IMR-90 (cell line): ENCODE results near the gene CGB1. TPM values are rescaled to one million over a fixed set of nuclear protein-coding genes. Genes with fewer than 3 reads are reported as not detected.

Experiments
- ATAC-seq: fragments of 200-7000 bp; cut with Tn5 transposase; 2 replicates; pipeline ENCODE4 v1.9.1; 2020; ENCODE audit warnings: low read depth, mild to moderate bottlenecking, moderate library complexity
- BruUV-seq: library from RNA; stranded (reverse); fragments of 400-500 nt; replicated peaks from 2 replicates; lab custom pipeline; 2021; lab: Mats Ljungman, UMichigan
- CTCF ChIA-PET: fragments of 300-600 bp; formaldehyde crosslinking; extraction: SDS; loops from one replicate; lab custom pipeline; 2021; ENCODE audit warnings: antibody characterized with exemption; lab: Yijun Ruan, JAX
- POLR2A ChIA-PET: fragments of 300-600 bp; sonication (Branson Sonifier 250); formaldehyde crosslinking; loops from one replicate; lab custom pipeline; 2022; ENCODE audit warnings: antibody characterized with exemption; ENCODE audit not compliant: unreplicated experiment; lab: Charles Lee
- DNase-seq: peaks from one replicate; pipeline ENCODE4 v3.0.0; 2013
- H2AFZ ChIP-seq: replicated peaks from 2 replicates; pipeline ENCODE3; 2013; ENCODE audit warnings: low read length, mild to moderate bottlenecking; ENCODE audit not compliant: poor library complexity
- H2AK5ac ChIP-seq: 2 replicates; pipeline ENCODE4 v1.6.1; 2013; ENCODE audit warnings: low read depth, low read length, inconsistent platforms
- H2AK9ac ChIP-seq: replicated peaks from 2 replicates; pipeline ENCODE3; 2013; ENCODE audit warnings: mild to moderate bottlenecking, low read depth, low read length, moderate library complexity; ENCODE audit not compliant: poor library complexity
- H2BK120ac ChIP-seq: 2 replicates; pipeline ENCODE4 v1.6.1; 2013; ENCODE audit warnings: low read depth, low read length, inconsistent platforms
- H2BK15ac ChIP-seq: 3 replicates; pipeline ENCODE4 v1.6.1; 2013; ENCODE audit warnings: low read depth, low read length, inconsistent platforms
- H2BK20ac ChIP-seq: 2 replicates; pipeline ENCODE4 v1.6.1; 2013; ENCODE audit warnings: low read depth, mild to moderate bottlenecking, inconsistent platforms, low read length, moderate library complexity
- H2BK5ac ChIP-seq: 2 replicates; pipeline ENCODE4 v1.6.1; 2013; ENCODE audit warnings: mild to moderate bottlenecking, low read depth, low read length, inconsistent platforms; ENCODE audit not compliant: poor library complexity, severe bottlenecking
- H3K14ac ChIP-seq: replicated peaks from 2 replicates; pipeline ENCODE4 v1.6.1; 2013; ENCODE audit warnings: low read depth, low read length, inconsistent platforms
- H3K18ac ChIP-seq: 2 replicates; pipeline ENCODE4 v1.6.1; 2013; ENCODE audit warnings: low read depth, low read length, control low read depth
- H3K23ac ChIP-seq: 2 replicates; pipeline ENCODE4 v1.6.1; 2013; ENCODE audit warnings: low read depth, low read length, inconsistent platforms
- H3K27ac ChIP-seq: 2 replicates; pipeline ENCODE4 v1.5.1; 2013; ENCODE audit warnings: mild to moderate bottlenecking, control low read depth, low read length; ENCODE audit not compliant: insufficient read depth
- H3K27me3 ChIP-seq: 2 replicates; pipeline ENCODE4 v1.6.1; 2013; ENCODE audit warnings: low read length; ENCODE audit not compliant: control insufficient read depth, insufficient read depth
- H3K36me3 ChIP-seq: 2 replicates; pipeline ENCODE4 v1.6.1; 2013; ENCODE audit warnings: low read length, mixed read lengths; ENCODE audit not compliant: control insufficient read depth, insufficient read depth
- H3K4ac ChIP-seq: 2 replicates; pipeline ENCODE4 v1.6.1; 2013; ENCODE audit warnings: low read depth, low read length, inconsistent platforms
- H3K4me1 ChIP-seq: 2 replicates; pipeline ENCODE4 v1.6.1; 2013; ENCODE audit warnings: low read length, mixed read lengths; ENCODE audit not compliant: control insufficient read depth, insufficient read depth
- H3K4me2 ChIP-seq: 2 replicates; pipeline ENCODE4 v1.6.1; 2013; ENCODE audit warnings: low read depth, mild to moderate bottlenecking, control low read depth, low read length, moderate library complexity
- H3K4me3 ChIP-seq: 2 replicates; pipeline ENCODE4 v1.5.1; 2013; ENCODE audit warnings: low read depth, mild to moderate bottlenecking, control low read depth, low read length, moderate library complexity; ENCODE audit not compliant: insufficient read depth
- H3K56ac ChIP-seq: 2 replicates; pipeline ENCODE4 v1.6.1; 2013; ENCODE audit warnings: low read length, inconsistent platforms; ENCODE audit not compliant: insufficient read depth; ENCODE audit errors: extremely low read depth
- H3K79me1 ChIP-seq, 2 experiments: 2 replicates each; pipeline ENCODE4 v1.6.1; 2013; ENCODE audit warnings: low read length in 2 of 2, inconsistent platforms in 1 of 2, low read depth in 1 of 2
- H3K9ac ChIP-seq: 2 replicates; pipeline ENCODE4 v1.6.1; 2013; ENCODE audit warnings: low read depth, low read length, control low read depth
- H3K9me1 ChIP-seq: 2 replicates; pipeline ENCODE4 v1.6.1; 2013; ENCODE audit warnings: low read length, inconsistent platforms; ENCODE audit not compliant: insufficient read depth
- H3K9me3 ChIP-seq: 2 replicates; pipeline ENCODE4 v1.6.1; 2013; ENCODE audit warnings: low read length; ENCODE audit not compliant: control insufficient read depth, insufficient read depth
- H4K20me1 ChIP-seq: 2 replicates; pipeline ENCODE4 v1.6.1; 2013; ENCODE audit warnings: low read length, inconsistent platforms; ENCODE audit not compliant: insufficient read depth
- H4K5ac ChIP-seq: 2 replicates; pipeline ENCODE4 v1.6.1; 2013; ENCODE audit warnings: mild to moderate bottlenecking, low read depth, low read length, control low read depth
- H4K8ac ChIP-seq, 2 experiments: 2 replicates each; pipeline ENCODE4 v1.6.1; 2013; ENCODE audit warnings: low read depth in 2 of 2, low read length in 2 of 2, control low read depth in 1 of 2, inconsistent platforms in 1 of 2
- H4K91ac ChIP-seq: 2 replicates; pipeline ENCODE4 v1.6.1; 2013; ENCODE audit warnings: low read depth, low read length, inconsistent platforms; ENCODE audit not compliant: insufficient read depth
- BHLHE40 ChIP-seq: fragments of 150-350 bp; IDR thresholded peaks from 2 replicates; pipeline ENCODE4 v1.6.1; 2016; ENCODE audit warnings: mild to moderate bottlenecking, low read depth, low read length
- FOS ChIP-seq: fragments of 150-350 bp; IDR thresholded peaks from 2 replicates; pipeline ENCODE4 v1.6.1; 2016; ENCODE audit warnings: low read depth, low read length
- MAZ ChIP-seq: IDR thresholded peaks from 2 replicates; pipeline ENCODE4 v1.6.1; 2012; ENCODE audit warnings: low read depth, mild to moderate bottlenecking, low read length, improper control_type of control experiment, moderate library complexity, borderline replicate concordance
- WGBS, 2 experiments: methylation state at CpG; one replicate each; pipeline versions ENCODE4 v1.1.5 to v1.1.7; 2013; ENCODE audit warnings: missing lambda C conversion rate in 2 of 2; ENCODE audit not compliant: insufficient read length in 1 of 2; ENCODE audit errors: extremely low coverage in 2 of 2; 5-methylcytosine and 5-hydroxymethylcytosine counted together
- dilution Hi-C: fragments of 300-500 bp; cut with HindIII; formaldehyde crosslinking; loops from one replicate; pipeline ENCODE4 v1.14.3; 2018; ENCODE audit warnings: low sequenced_read_pairs; ENCODE audit not compliant: unreplicated experiment
- in situ Hi-C: fragments of 300-500 bp; cut with MboI; formaldehyde crosslinking; loops from 3 replicates; pipeline ENCODE4 v1.14.3; 2019; ENCODE audit warnings: low sequenced_read_pairs, inconsistent platforms, mixed read lengths
- intact Hi-C: fragments of 100-400 bp; cut with micrococcal nuclease; formaldehyde crosslinking; loops from 2 replicates; pipeline ENCODE4 v1.10.0; 2022
- polyA plus RNA-seq, 3 experiments: library from polyadenylated mRNA; depleted of rRNA; stranded (reverse); fragments of >200 nt; gene quantifications; 2 replicates each; pipeline ENCODE4 v1.2.3, GENCODE V29; 2012; ENCODE audit warnings: low replicate concordance in 1 of 3
- total RNA-seq: library from RNA; depleted of rRNA; stranded (reverse); fragments of >200 nt; gene quantifications from 2 replicates; pipeline ENCODE4 v1.2.3, GENCODE V29; 2012

Gene CGB1
- total and polyA plus RNA-seq, 2 of the 4 experiments (the other 2 are of a cell fraction): not detected

DNA sequence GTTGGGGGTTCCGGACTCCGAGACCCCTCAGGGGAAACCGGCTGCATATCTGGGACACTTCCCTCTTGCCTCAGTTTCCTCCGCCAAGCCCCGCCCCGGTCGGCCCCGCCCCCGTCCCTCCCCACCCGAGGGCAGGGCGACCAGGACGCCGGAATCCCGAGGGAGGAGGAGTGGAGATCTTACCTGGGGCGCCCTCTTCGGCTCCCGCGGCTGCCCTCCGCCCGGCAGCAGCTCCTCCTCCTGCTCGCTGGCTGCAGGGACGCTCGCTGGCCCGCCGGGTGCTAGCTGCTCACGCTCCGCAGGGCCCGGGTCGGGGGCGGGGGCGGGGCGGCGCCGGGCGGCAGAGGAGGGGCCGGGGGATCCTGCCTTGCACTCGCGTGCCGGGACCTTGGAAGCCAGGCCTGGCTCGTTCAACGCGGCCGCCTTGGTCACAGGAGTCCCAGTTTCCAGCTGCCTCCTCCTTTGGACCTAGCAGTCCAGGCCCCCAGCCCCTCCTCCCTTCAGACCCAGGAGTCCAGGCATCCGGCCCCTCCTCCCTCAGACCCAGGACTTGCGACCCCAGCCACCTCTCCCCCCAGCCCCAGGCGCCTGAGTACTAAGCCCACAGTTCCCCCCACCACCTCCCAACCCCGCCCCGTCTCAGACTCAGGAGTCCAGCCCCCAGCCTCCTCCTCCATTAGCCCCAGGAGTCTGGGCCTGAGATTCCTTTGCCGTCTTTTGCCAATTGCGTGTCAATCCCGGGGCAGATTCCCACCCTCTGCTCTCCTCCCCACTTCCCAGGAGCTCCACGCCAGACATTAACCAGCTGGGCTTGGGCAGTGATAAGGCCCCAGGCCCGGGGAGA is 28.3 kb upstream of the CGB1 start, which contains the start of gene NTF4:
Gene NTF4 (minus strand): TSS at position 51 of the 844 bp plus-strand sequence. CDS start 2,821 bp downstream, outside the sequence.
- Histone ChIP-seq H3K18ac (no peak within 1 kb of the TSS), H3K4me1 (peaks cover 2% of the 10 kb centered on the region; the same call in 1 of the 2 replicates), H3K9me1 (no peaks in the 10 kb centered on the region), H3K27me3 (peaks cover 41% of the 10 kb centered on the region), H2AFZ (peak within 1 kb of the TSS; percentile 67), H3K14ac (no peak within 1 kb of the TSS; the same call in 1 of the 2 replicates), H2BK20ac (no peak within 1 kb of the TSS), H3K36me3 (no peaks in the 10 kb centered on the region), H3K4me2 (peak within 1 kb of the TSS; percentile 52), H4K5ac (no peak within 1 kb of the TSS), H4K91ac (no peak within 1 kb of the TSS), H2BK120ac (no peak within 1 kb of the TSS), H3K4ac (no peak within 1 kb of the TSS), H3K79me1 (no peaks in the 10 kb centered on the region; a peak in 1 of 4 replicates), H3K9ac (no peak within 1 kb of the TSS), H3K9me3 (peaks cover 7% of the 10 kb centered on the region; the same call in 1 of the 2 replicates), H2AK9ac (peak within 1 kb of the TSS; percentile 55), H3K23ac (peak within 1 kb of the TSS; percentile 38; the same call in 1 of the 2 replicates), H2AK5ac (no peak within 1 kb of the TSS), H2BK5ac (no peak within 1 kb of the TSS), H4K8ac (no peak within 1 kb of the TSS), H4K20me1 (no peaks in the 10 kb centered on the region), H3K56ac (no peak within 1 kb of the TSS), H3K4me3 (peak within 1 kb of the TSS; percentile 19), H2BK15ac (no peak within 1 kb of the TSS), H3K27ac (no peak within 1 kb of the TSS)
- ChIA-PET POLR2A (no interaction called here), CTCF (interaction anchor here (1.3 kb wide), 1 partner anchor 10 kb away, joined by 3 read pairs; no protein-coding TSS in a partner anchor)
- TF ChIP-seq FOS (no peak), BHLHE40 (0 out of 2 replicates have a peak, but pooled peaks have one; percentile 2), MAZ (no peak)
- DNase-seq (no peak), ATAC-seq (peak; percentile 81)
- in situ Hi-C loops (no loop called here), intact Hi-C loops (no loop called here), dilution Hi-C loops (no loop called here)
- BruUV-seq: no TSS peak
- 5% methylated on average over 20 of the region's 53 CpGs; no CpG with 5 or more reads in 1 of the 2 experiments for WGBS, 2 experiments
